ENCODE results near the gene TRIP13.
A peak's percentile ranks its signal among the peaks of the same experiment; 100 is the strongest.

The TRIP13 gene

DNA sequence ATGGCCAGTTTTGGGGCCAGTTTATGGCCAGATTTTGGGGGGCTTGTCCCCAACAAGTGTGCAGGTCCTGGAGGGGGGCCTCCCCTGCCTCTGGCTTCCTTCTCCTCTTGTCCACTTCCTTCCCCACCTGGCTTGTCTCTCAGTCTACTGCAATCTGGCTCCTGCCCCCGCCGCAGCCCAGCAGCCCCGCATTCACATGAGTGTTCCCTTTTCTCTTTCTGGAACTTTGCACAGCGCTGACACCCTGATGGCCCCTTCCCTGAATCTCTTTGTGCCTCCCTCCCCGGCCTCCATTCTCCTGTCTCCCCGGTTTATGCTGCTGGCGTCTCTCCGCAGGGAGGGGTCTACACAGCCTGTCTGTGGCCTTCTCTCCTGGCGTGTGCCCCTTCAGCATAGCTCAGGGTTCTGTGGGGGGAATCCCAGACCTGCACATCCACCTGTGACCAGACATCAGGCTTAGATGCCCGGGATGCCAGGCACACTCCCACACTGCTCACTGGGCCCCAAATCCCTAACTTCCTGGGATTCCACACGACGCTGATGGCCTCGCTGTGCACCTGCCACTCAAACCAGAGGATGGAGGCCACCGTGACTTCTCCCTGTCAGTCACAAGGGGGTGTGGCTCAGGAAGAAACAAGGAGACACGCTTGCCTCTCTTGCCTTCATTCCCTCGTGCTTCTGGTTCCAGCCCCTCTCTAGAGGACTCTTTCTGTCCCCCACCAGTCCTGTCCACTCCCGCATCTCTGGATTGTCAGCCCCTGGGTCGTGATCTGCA lies 17.5 kb downstream of the TRIP13 start:
- no peak for ATAC-seq
- TF ChIP-seq GLIS3 (CRISPR knock-in tag; IDR thresholded peaks at IDR 0.05) (no peak), PATZ1 (CRISPR knock-in tag; IDR thresholded peaks at IDR 0.05; ENCODE audit: borderline replicate concordance) (no peak), ESRRG (CRISPR knock-in tag; IDR thresholded peaks at IDR 0.05) (no peak), ZFP3 (CRISPR knock-in tag; IDR thresholded peaks at IDR 0.05) (no peak), POU6F1 (CRISPR knock-in tag; IDR thresholded peaks at IDR 0.05; ENCODE audit: borderline replicate concordance, low read depth) (no peak), TOX (CRISPR knock-in tag; IDR thresholded peaks at IDR 0.05; ENCODE audit: borderline replicate concordance) (no peak), ZNF70 (CRISPR knock-in tag; IDR thresholded peaks at IDR 0.05) (no peak), CSRNP3 (CRISPR knock-in tag; IDR thresholded peaks at IDR 0.05) (no peak), ZFP30 (CRISPR knock-in tag; IDR thresholded peaks at IDR 0.05) (no peak), PPARA (CRISPR knock-in tag; IDR thresholded peaks at IDR 0.05; ENCODE audit: borderline replicate concordance) (no peak), ZC3H10 (CRISPR knock-in tag; IDR thresholded peaks at IDR 0.05) (no peak), CSDC2 (CRISPR knock-in tag; IDR thresholded peaks at IDR 0.05) (no peak)

DNA sequence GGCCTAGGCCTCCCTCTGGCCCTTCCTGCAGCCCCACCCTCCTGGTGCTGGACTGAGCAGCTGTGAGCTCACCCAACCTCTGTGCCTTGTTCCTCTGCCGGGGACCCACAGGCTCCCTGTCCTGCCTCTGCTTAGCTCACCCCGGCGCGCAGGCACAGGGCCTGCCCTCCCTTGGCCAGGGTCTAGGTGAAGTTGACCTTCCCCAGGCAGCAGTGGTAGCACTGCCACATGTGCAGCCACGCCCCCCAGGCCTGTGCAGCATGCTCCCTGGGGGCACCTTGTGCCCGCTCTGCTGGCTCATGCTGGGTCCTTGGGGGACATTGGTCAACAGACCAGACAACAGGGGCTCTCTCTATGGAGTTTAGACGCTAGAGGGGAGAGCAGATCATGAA lies 18.1 kb downstream of the TRIP13 start:
- no peak for TF ChIP-seq CSRNP3 (CRISPR knock-in tag; IDR thresholded peaks at IDR 0.05)
- no peak for TF ChIP-seq PATZ1 (CRISPR knock-in tag; IDR thresholded peaks at IDR 0.05; ENCODE audit: borderline replicate concordance)
- no peak for ATAC-seq

GRCh38 chr5:911601-912000 lies 18.9 kb downstream of the TRIP13 start:
- ATAC-seq, result peak; percentile 35
- no peak for TF ChIP-seq CREB5 (CRISPR knock-in tag; IDR thresholded peaks at IDR 0.05; ENCODE audit: low read depth)
- no peak for TF ChIP-seq OSR1 (CRISPR knock-in tag; IDR thresholded peaks at IDR 0.05)
- no peak for TF ChIP-seq SNAI2 (CRISPR knock-in tag; IDR thresholded peaks at IDR 0.05)
- no peak for TF ChIP-seq PPARA (CRISPR knock-in tag; IDR thresholded peaks at IDR 0.05; ENCODE audit: borderline replicate concordance)
- no peak for TF ChIP-seq ISL1 (CRISPR knock-in tag; IDR thresholded peaks at IDR 0.05)
- TF ChIP-seq TOX (CRISPR knock-in tag; IDR thresholded peaks at IDR 0.05; ENCODE audit: borderline replicate concordance), result peak; percentile 93; the same call in 1 of the 2 replicates
- TF ChIP-seq GLIS3 (CRISPR knock-in tag; IDR thresholded peaks at IDR 0.05), result no peak
- TF ChIP-seq CSRNP3 (CRISPR knock-in tag; IDR thresholded peaks at IDR 0.05), result no peak
